NB4 (cell line): ENCODE results near the gene MRPS35.

Experiments
- MYC ChIP-seq: IDR thresholded peaks from 2 replicates; pipeline ENCODE4 v1.6.1; 2011; ENCODE audit warnings: low read depth, low read length
- POLR2A ChIP-seq: IDR thresholded peaks from 2 replicates; pipeline ENCODE4 v1.6.1; 2011; ENCODE audit warnings: mild to moderate bottlenecking; ENCODE audit not compliant: insufficient read length; ENCODE audit errors: extremely low read depth
- TF ChIP-seq, protein P1 (sequence below): IDR thresholded peaks from one replicate; pipeline ENCODE4 v1.5.1; 2012; ENCODE audit warnings: low read depth, low read length
- TF ChIP-seq, protein P2 (sequence below): IDR thresholded peaks from 2 replicates; pipeline ENCODE4 v1.6.1; 2011; ENCODE audit warnings: low read depth, low read length

DNA sequence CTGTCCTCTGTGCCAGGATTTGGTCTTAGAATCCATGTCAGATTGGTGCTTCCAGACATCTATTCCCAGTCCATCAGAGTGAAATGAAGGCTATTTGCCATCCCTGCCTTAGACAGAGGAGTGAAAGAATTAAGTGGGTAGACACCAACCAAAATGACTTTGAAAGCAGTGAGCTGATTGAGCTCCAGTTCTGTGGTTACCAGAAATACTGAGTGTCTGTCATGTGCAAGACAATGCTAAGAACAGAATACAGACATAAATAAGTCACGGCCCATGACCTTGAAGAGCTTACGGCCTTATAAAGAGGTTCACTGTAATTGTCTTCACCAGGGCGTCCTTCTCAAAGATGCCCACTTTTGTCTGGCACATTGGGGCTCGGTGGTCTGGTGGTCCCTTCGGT lies 91.0 kb downstream of the MRPS35 start:
- TF ChIP-seq, protein P1, sequence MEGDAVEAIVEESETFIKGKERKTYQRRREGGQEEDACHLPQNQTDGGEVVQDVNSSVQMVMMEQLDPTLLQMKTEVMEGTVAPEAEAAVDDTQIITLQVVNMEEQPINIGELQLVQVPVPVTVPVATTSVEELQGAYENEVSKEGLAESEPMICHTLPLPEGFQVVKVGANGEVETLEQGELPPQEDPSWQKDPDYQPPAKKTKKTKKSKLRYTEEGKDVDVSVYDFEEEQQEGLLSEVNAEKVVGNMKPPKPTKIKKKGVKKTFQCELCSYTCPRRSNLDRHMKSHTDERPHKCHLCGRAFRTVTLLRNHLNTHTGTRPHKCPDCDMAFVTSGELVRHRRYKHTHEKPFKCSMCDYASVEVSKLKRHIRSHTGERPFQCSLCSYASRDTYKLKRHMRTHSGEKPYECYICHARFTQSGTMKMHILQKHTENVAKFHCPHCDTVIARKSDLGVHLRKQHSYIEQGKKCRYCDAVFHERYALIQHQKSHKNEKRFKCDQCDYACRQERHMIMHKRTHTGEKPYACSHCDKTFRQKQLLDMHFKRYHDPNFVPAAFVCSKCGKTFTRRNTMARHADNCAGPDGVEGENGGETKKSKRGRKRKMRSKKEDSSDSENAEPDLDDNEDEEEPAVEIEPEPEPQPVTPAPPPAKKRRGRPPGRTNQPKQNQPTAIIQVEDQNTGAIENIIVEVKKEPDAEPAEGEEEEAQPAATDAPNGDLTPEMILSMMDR, result no peak
- TF ChIP-seq, protein P2, sequence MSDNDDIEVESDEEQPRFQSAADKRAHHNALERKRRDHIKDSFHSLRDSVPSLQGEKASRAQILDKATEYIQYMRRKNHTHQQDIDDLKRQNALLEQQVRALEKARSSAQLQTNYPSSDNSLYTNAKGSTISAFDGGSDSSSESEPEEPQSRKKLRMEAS, result no peak
- TF ChIP-seq POLR2A (no peak), MYC (no peak)
